CD14-positive monocyte (primary cell): ENCODE measurements around the gene PTPRE. TPM values are rescaled to one million over a fixed set of nuclear protein-coding genes. Genes with fewer than 3 reads are reported as not detected.

Experiments
- DNase-seq, 3 donors: peaks; one replicate each; pipeline ENCODE4 v3.0.0-alpha.2; 2011 to 2022
- H2AFZ ChIP-seq: 2 replicates; pipeline ENCODE4 v1.6.0; 2012; ENCODE audit warnings: mild to moderate bottlenecking, low read depth, low read length, inconsistent platforms; ENCODE audit not compliant: insufficient read depth, poor library complexity, severe bottlenecking
- H3K27ac ChIP-seq, 2 donors: 1 replicate in 1 of 2; 2 replicates in 1 of 2; pipeline ENCODE4 v1.5.1; 2012 to 2013; ENCODE audit warnings: low read length in 2 of 2, control low read depth in 1 of 2, inconsistent platforms in 1 of 2, low read depth in 1 of 2, mild to moderate bottlenecking in 1 of 2
- H3K27me3 ChIP-seq, 2 donors: one replicate each; pipeline versions ENCODE4 v1.6.0 to v1.6.1; 2011 to 2013; ENCODE audit warnings: low read length in 2 of 2; ENCODE audit not compliant: control insufficient read depth in 2 of 2, insufficient read depth in 2 of 2
- H3K36me3 ChIP-seq, 2 donors: replicated peaks in 1 of 2; 1 replicate in 1 of 2; 2 replicates in 1 of 2; pipeline versions ENCODE4 v1.5.1 to v1.6.1; 2012 to 2013; ENCODE audit warnings: low read length in 2 of 2, control low read depth in 1 of 2, inconsistent platforms in 1 of 2, mild to moderate bottlenecking in 1 of 2; ENCODE audit not compliant: insufficient read depth in 2 of 2, control insufficient read depth in 1 of 2
- H3K4me1 ChIP-seq, 2 donors: 1 replicate in 1 of 2; 2 replicates in 1 of 2; pipeline versions ENCODE4 v1.5.1 to v1.6.1; 2012 to 2013; ENCODE audit warnings: low read length in 2 of 2, control low read depth in 1 of 2, inconsistent platforms in 1 of 2, mild to moderate bottlenecking in 1 of 2, moderate library complexity in 1 of 2; ENCODE audit not compliant: insufficient read depth in 2 of 2, control insufficient read depth in 1 of 2
- H3K4me2 ChIP-seq: replicated peaks from 2 replicates; pipeline ENCODE3; 2012; ENCODE audit warnings: low read length, moderate library complexity, mild to moderate bottlenecking; ENCODE audit not compliant: poor library complexity, severe bottlenecking; ENCODE audit errors: extremely low read depth
- H3K4me3 ChIP-seq, 3 experiments: fragments of 200-600 bp in 1 of 3; sonication (generic) in 1 of 3; replicated peaks in 1 of 3; 1 replicate in 2 of 3; 2 replicates in 1 of 3; pipeline ENCODE4 v1.5.1; 2011 to 2013; ENCODE audit warnings: low read length in 3 of 3, mild to moderate bottlenecking in 3 of 3, control low read depth in 2 of 3, low read depth in 2 of 3, inconsistent platforms in 1 of 3, moderate library complexity in 1 of 3
- H3K79me2 ChIP-seq: 2 replicates; pipeline ENCODE4 v1.6.0; 2012; ENCODE audit warnings: mild to moderate bottlenecking, control low read depth, inconsistent platforms, low read length, moderate library complexity; ENCODE audit not compliant: insufficient read depth
- H3K9ac ChIP-seq: 2 replicates; pipeline ENCODE4 v1.6.0; 2017; ENCODE audit warnings: low read length, mild to moderate bottlenecking; ENCODE audit not compliant: insufficient read depth, poor library complexity, severe bottlenecking
- H3K9me3 ChIP-seq, 2 donors: replicated peaks in 1 of 2; 1 replicate in 1 of 2; 2 replicates in 1 of 2; pipeline versions ENCODE4 v1.5.1 to v1.6.1; 2012 to 2013; ENCODE audit warnings: low read length in 2 of 2, control low read depth in 1 of 2; ENCODE audit not compliant: control insufficient read depth in 1 of 2, insufficient read depth in 1 of 2
- H4K20me1 ChIP-seq: 2 replicates; pipeline ENCODE4 v1.6.0; 2012; ENCODE audit warnings: mild to moderate bottlenecking, low read length, control low read depth, moderate library complexity; ENCODE audit not compliant: insufficient read depth
- H3K27ac Mint-ChIP-seq, 7 donors: one replicate each; pipeline ENCODE4 v1.8.0; 2020; ENCODE audit warnings: mild to moderate bottlenecking in 7 of 7, mixed read lengths in 7 of 7, moderate library complexity in 6 of 7, inconsistent platforms in 2 of 7
- H3K27me3 Mint-ChIP-seq, 3 donors: one replicate each; pipeline ENCODE4 v1.8.0; 2021 to 2022; ENCODE audit warnings: low read depth in 3 of 3, mild to moderate bottlenecking in 3 of 3, mixed read lengths in 3 of 3, moderate library complexity in 3 of 3, inconsistent platforms in 1 of 3
- H3K36me3 Mint-ChIP-seq, 2 donors: one replicate each; pipeline ENCODE4 v1.8.0; 2020; ENCODE audit warnings: mixed read lengths in 2 of 2, inconsistent platforms in 1 of 2, mild to moderate bottlenecking in 1 of 2
- H3K4me1 Mint-ChIP-seq: one replicate; pipeline ENCODE4 v1.8.0; 2020; ENCODE audit warnings: mild to moderate bottlenecking, mixed read lengths
- H3K4me3 Mint-ChIP-seq, 2 donors: one replicate each; pipeline ENCODE4 v1.8.0; 2020; ENCODE audit warnings: mild to moderate bottlenecking in 2 of 2, mixed read lengths in 2 of 2, moderate library complexity in 1 of 2
- H3K9me3 Mint-ChIP-seq, 7 donors: one replicate each; pipeline ENCODE4 v1.8.0; 2020 to 2022; ENCODE audit warnings: mixed read lengths in 7 of 7, mild to moderate bottlenecking in 6 of 7, moderate library complexity in 6 of 7, inconsistent platforms in 2 of 7
- CTCF ChIP-seq: fragments of 200-600 bp; IDR thresholded peaks from one replicate; pipeline ENCODE4 v1.8.0; 2022; ENCODE audit warnings: antibody characterized with exemption, mild to moderate bottlenecking
- WGBS: methylation state at CpG from one replicate; pipeline ENCODE4 v1.1.5; 2013; ENCODE audit warnings: missing lambda C conversion rate; ENCODE audit not compliant: insufficient coverage; 5-methylcytosine and 5-hydroxymethylcytosine counted together
- intact Hi-C, 2 donors: fragments of 100-400 bp; cut with micrococcal nuclease; formaldehyde crosslinking; loops; one replicate each; pipeline versions ENCODE4 v1.15.0 to v1.15.1; 2023
- polyA plus RNA-seq, 3 donors: library from polyadenylated mRNA; depleted of rRNA in 1 of 3; unstranded in 2 of 3; stranded (reverse) in 1 of 3; fragments of 300-500 nt in 2 of 3; fragments of >200 nt in 1 of 3; fragmentation: Illumina TruSeq in 2 of 3; gene quantifications; 1 replicate in 2 of 3; 2 replicates in 1 of 3; pipeline ENCODE4 v1.2.3, GENCODE V29; 2012 to 2021

The PTPRE gene
- polyA plus RNA-seq, 3 donors, result 95.2 to 271 (median 125) TPM

- Histone ChIP-seq H3K79me2 (peaks cover 94% of the 10 kb centered on the region), H3K9me3 (no peaks in the 10 kb centered on the region), H4K20me1 (peaks cover 18% of the 10 kb centered on the region), H3K4me3 (no peak overlapping the region), H3K27me3 (no peaks in the 10 kb centered on the region), H3K27ac (peak overlapping the region in 1 of 2 donors; percentile 90), H3K36me3 (peaks cover 2 to 10% of the 10 kb centered on the region in 2 donors), H3K4me1 (peaks cover 53 to 58% of the 10 kb centered on the region in 2 donors), H3K4me2 (no peak overlapping the region), H2AFZ (no peak overlapping the region), H3K9ac (no peak overlapping the region)
- H3K9me3 Mint-ChIP-seq, result peaks cover 0 to 5% (median 0%) of the 10 kb centered on the region in 7 donors
- peaks cover 9 to 17% of the 10 kb centered on the region in 2 donors for H3K36me3 Mint-ChIP-seq
- no peaks in the 10 kb centered on the region for H3K27me3 Mint-ChIP-seq
- peak overlapping the region in 5 of 7 donors; percentile 0 to 84 (median 78) for H3K27ac Mint-ChIP-seq
- no peak overlapping the region for H3K4me3 Mint-ChIP-seq
- DNase-seq, result peak in 2 of 3 donors; percentile 24 to 34
- TF ChIP-seq CTCF, result no peak
- H3K4me1 Mint-ChIP-seq, result peaks cover 57% of the 10 kb centered on the region
- intact Hi-C loops, result no loop called here
- WGBS, result 0% methylated on average over 1 of the region's 10 CpGs
Observed at GRCh38 chr10:127928021-127928806, 21.3 kb downstream of the PTPRE start.

- Mint-ChIP-seq H3K27me3 (no peaks in the 10 kb centered on the region), H3K4me1 (peaks cover 32% of the 10 kb centered on the region), H3K36me3 (peaks cover 29 to 44% of the 10 kb centered on the region in 2 donors), H3K27ac (peak overlapping the region in 2 of 7 donors; percentile 21 to 40), H3K9me3 (peaks cover 0 to 2% (median 0%) of the 10 kb centered on the region in 7 donors), H3K4me3 (no peak overlapping the region)
- TF ChIP-seq CTCF, result no peak
- H3K27me3 ChIP-seq, result no peaks in the 10 kb centered on the region
- H3K79me2 ChIP-seq, result peaks cover 76% of the 10 kb centered on the region
- 96% methylated on average over 11 of the region's 15 CpGs for WGBS
- no peak for DNase-seq
- intact Hi-C loops, result no loop called here
- H3K27ac ChIP-seq, result no peak overlapping the region
- H3K9ac ChIP-seq, result no peak overlapping the region
- no peak overlapping the region for H2AFZ ChIP-seq
- no peak overlapping the region for H3K4me2 ChIP-seq
- H3K4me1 ChIP-seq, result peaks cover 24 to 33% of the 10 kb centered on the region in 2 donors
- H3K36me3 ChIP-seq, result peaks cover 11 to 46% of the 10 kb centered on the region in 2 donors
- H3K4me3 ChIP-seq, result no peak overlapping the region
- peaks cover 53% of the 10 kb centered on the region for H4K20me1 ChIP-seq
- H3K9me3 ChIP-seq, result no peaks in the 10 kb centered on the region
Observed at GRCh38 chr10:127932521-127933270, 25.8 kb downstream of the PTPRE start.
